ENCODE data around the gene SLC9A1.

- TF ChIP-seq TSHZ2 (CRISPR knock-in tag; IDR thresholded peaks at IDR 0.05) (no peak), RARB (CRISPR knock-in tag; IDR thresholded peaks at IDR 0.05) (no peak), GLIS3 (CRISPR knock-in tag; IDR thresholded peaks at IDR 0.05) (no peak), BACH2 (CRISPR knock-in tag; IDR thresholded peaks at IDR 0.05; ENCODE audit: borderline replicate concordance) (no peak), ZFP30 (CRISPR knock-in tag; IDR thresholded peaks at IDR 0.05) (no peak), ZC3H10 (CRISPR knock-in tag; IDR thresholded peaks at IDR 0.05) (no peak), SNAI2 (CRISPR knock-in tag; IDR thresholded peaks at IDR 0.05) (no peak), TOX (CRISPR knock-in tag; IDR thresholded peaks at IDR 0.05; ENCODE audit: borderline replicate concordance) (no peak), ZNF70 (CRISPR knock-in tag; IDR thresholded peaks at IDR 0.05) (no peak), ESRRG (CRISPR knock-in tag; IDR thresholded peaks at IDR 0.05) (no peak), ZFP3 (CRISPR knock-in tag; IDR thresholded peaks at IDR 0.05) (no peak)
These were observed 982 bp downstream of the SLC9A1 start for GRCh38 chr1:27153927-27154358.

All from SK-N-SH treated with all-trans-retinoic acid at 6 μM for 48 hours (cell line).